IPS DF 4.7 (cell line): ENCODE results near the gene GRID1.

Experiments
- DNase-seq: peaks from one replicate; pipeline ENCODE4 v3.0.0-alpha.2; 2013; ENCODE audit warnings: low spot score; ENCODE audit errors: extremely low read depth

Gene GRID1

GRCh38 chr10:86144301-86144700, 222.3 kb downstream of the GRID1 start:
- DNase-seq: no peak

- DNase-seq: no peak
Measured at GRCh38 chr10:86141896-86142295, 224.7 kb downstream of the GRID1 start.

GRCh38 chr10:86139066-86139657, 227.4 kb downstream of the GRID1 start:
- DNase-seq: peak; percentile 30

GRCh38 chr10:86138551-86139065, 228.0 kb downstream of the GRID1 start:
- no peak for DNase-seq

GRCh38 chr10:86137561-86137960, 229.0 kb downstream of the GRID1 start:
- DNase-seq: no peak

- DNase-seq: no peak
Measured at GRCh38 chr10:86136934-86137333, 229.7 kb downstream of the GRID1 start.

GRCh38 chr10:86135191-86135590, 231.4 kb downstream of the GRID1 start:
- DNase-seq: no peak

GRCh38 chr10:86130737-86131475, 235.7 kb downstream of the GRID1 start:
- no peak for DNase-seq

- DNase-seq: no peak
Measured at GRCh38 chr10:86130041-86130440, 236.6 kb downstream of the GRID1 start.

GRCh38 chr10:86128360-86128759, 238.2 kb downstream of the GRID1 start:
- DNase-seq: no peak

GRCh38 chr10:86127274-86127819, 239.2 kb downstream of the GRID1 start:
- no peak for DNase-seq

- DNase-seq: no peak
Measured at GRCh38 chr10:86124734-86125133, 241.9 kb downstream of the GRID1 start.

GRCh38 chr10:86123715-86124114, 242.9 kb downstream of the GRID1 start:
- DNase-seq: no peak

- no peak for DNase-seq
Measured at GRCh38 chr10:86123304-86123703, 243.3 kb downstream of the GRID1 start.

- no peak for DNase-seq
Measured at GRCh38 chr10:86122646-86123045, 243.9 kb downstream of the GRID1 start.

- DNase-seq: no peak
Measured at GRCh38 chr10:86121200-86121599, 245.4 kb downstream of the GRID1 start.

- DNase-seq: no peak
Measured at GRCh38 chr10:86117051-86117450, 249.5 kb downstream of the GRID1 start.

- no peak for DNase-seq
Measured at GRCh38 chr10:86113983-86114382, 252.6 kb downstream of the GRID1 start.

GRCh38 chr10:86113501-86113900, 253.1 kb downstream of the GRID1 start:
- no peak for DNase-seq

GRCh38 chr10:86113044-86113443, 253.6 kb downstream of the GRID1 start:
- DNase-seq: no peak

GRCh38 chr10:86111902-86112545, 254.6 kb downstream of the GRID1 start:
- no peak for DNase-seq

GRCh38 chr10:86110156-86110786, 256.3 kb downstream of the GRID1 start:
- peak; percentile 16 for DNase-seq
